Prostate gland (tissue), 2 donors: ENCODE data around the gene SEMA3A.

ENCODE experiments used
- CTCF ChIP-seq, 4 experiments: fragments of 200-600 bp in 2 of 4; fragments of 450-650 bp in 2 of 4; sonication (generic) in 2 of 4; IDR thresholded peaks; 1 replicate in 3 of 4; 2 replicates in 1 of 4; pipeline ENCODE4 v1.5.1; 2016 to 2019; ENCODE audit warnings: antibody characterized with exemption in 4 of 4, mild to moderate bottlenecking in 2 of 4, moderate library complexity in 2 of 4
- POLR2A ChIP-seq: fragments of 450-650 bp; IDR thresholded peaks from one replicate; pipeline ENCODE4 v1.6.1; 2016; ENCODE audit warnings: antibody characterized with exemption, mild to moderate bottlenecking
- POLR2AphosphoS5 ChIP-seq: sonication (generic); formaldehyde crosslinking; IDR thresholded peaks from one replicate; pipeline ENCODE4 v1.6.1; 2017; ENCODE audit warnings: antibody characterized with exemption

- no peak for TF ChIP-seq CTCF (IDR thresholded peaks at IDR 0.05)
- no peak for TF ChIP-seq POLR2A
- TF ChIP-seq POLR2AphosphoS5, result no peak
Observed at GRCh38 chr7:84025332-84025927, 169.2 kb downstream of the SEMA3A start.
